Measurements from ENCODE around the gene CYTH3.
"Not testable (repeated sequence)": the region's sequence is repeated elsewhere in the genome, so short reads cannot be mapped to it uniquely, and the experiment has no call there.

Gene CYTH3

GRCh38 chr7:6164491-6164890 is 107.9 kb downstream of the CYTH3 start:
- no peak for DNase-seq

- DNase-seq, result no peak
Observed at GRCh38 chr7:6164010-6164409, 108.4 kb downstream of the CYTH3 start.

GRCh38 chr7:6163402-6163801 is 109.0 kb downstream of the CYTH3 start:
- DNase-seq, result no peak

GRCh38 chr7:6162650-6163366 is 109.6 kb downstream of the CYTH3 start:
- no peak for DNase-seq

DNA sequence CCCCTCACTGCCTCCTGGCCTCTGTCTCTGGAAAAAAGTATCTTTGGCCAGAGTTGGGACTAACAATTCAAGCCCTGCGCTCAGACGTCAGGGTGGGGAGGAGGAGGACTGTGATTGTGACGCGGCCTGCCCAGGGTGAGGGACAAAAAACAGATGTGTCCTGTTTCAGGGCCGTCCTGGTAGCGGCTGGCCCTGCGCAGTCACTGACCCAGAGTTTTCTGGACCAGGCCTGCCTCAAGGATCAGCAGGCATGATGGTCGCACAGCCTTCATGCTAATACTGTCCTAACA is 110.1 kb downstream of the CYTH3 start:
- no peak for DNase-seq

- DNase-seq, result no peak
Observed at GRCh38 chr7:6161463-6162330, 110.7 kb downstream of the CYTH3 start.

- no peak for DNase-seq
Observed at GRCh38 chr7:6160191-6160623, 112.2 kb downstream of the CYTH3 start.

DNA sequence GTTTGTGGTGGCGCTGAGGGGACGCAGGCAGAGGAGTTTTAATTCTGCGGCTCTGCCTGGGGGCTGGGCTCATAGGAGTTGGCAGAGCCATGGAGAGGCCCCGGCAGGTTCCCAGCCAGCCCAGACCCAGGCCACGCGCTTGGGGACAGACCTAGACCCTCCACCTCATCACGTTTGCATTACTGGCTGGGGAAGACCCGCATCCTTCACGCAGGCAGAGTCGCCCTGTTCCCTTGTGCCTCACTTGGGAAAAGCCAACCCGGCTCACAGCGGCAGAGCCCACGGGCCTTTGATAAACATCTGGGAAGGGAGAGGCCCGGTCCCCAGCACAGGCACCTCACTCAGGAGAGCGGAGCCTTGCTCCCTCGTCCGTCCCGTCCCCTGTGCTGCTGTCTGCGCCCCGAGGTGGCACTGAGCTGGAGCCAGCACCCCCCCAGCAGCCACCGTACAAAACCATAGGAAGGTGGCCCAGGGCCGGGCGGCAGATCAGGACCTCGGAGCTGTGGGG is 112.8 kb downstream of the CYTH3 start:
- no peak for DNase-seq

- DNase-seq, result no peak
Observed at GRCh38 chr7:6159097-6159483, 113.3 kb downstream of the CYTH3 start.

GRCh38 chr7:6158424-6159096 is 113.9 kb downstream of the CYTH3 start:
- no peak for DNase-seq

GRCh38 chr7:6157685-6158423 is 114.6 kb downstream of the CYTH3 start:
- no peak for DNase-seq

DNA sequence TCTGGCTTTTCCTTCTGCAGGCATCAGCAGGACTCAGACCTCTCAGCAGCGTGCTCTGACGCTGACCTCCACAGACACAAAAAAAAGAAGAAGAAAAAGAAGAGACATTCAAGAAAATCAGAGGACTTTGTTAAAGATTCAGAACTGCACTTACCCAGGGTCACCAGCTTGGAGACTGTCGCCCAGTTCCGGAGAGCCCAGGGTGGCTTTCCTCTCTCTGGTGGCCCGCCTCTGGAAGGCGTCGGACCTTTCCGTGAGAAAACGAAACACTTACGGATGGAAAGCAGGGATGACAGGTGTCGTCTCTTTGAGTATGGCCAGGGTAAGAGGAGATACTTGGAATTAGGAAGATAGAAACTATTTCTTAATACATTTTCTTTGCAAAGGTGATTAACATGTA is 115.7 kb downstream of the CYTH3 start:
- no peak for DNase-seq

DNA sequence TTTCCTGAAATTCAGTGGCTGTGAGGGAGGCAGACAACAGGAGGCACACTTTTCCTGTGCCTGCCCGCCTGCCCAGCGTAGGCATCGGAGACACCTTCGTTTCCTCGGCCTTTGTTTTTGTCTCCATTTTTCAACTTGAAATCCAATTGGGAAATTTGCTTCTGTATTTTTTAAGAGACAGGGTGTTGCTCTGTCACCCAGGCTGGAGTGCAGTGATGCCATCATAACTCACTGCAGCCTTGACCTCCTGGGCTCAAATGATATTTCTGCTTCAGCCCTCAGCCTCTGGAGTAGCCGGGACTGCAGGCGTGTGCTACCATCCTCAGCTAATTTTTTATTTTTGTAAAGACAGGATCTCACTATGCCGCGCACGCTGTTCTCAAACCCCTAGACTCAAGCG is 116.8 kb downstream of the CYTH3 start:
- DNase-seq, result no peak

- no peak for DNase-seq
Observed at GRCh38 chr7:6154542-6155404, 117.7 kb downstream of the CYTH3 start.

GRCh38 chr7:6153646-6154541 is 118.5 kb downstream of the CYTH3 start:
- DNase-seq, result no peak

DNA sequence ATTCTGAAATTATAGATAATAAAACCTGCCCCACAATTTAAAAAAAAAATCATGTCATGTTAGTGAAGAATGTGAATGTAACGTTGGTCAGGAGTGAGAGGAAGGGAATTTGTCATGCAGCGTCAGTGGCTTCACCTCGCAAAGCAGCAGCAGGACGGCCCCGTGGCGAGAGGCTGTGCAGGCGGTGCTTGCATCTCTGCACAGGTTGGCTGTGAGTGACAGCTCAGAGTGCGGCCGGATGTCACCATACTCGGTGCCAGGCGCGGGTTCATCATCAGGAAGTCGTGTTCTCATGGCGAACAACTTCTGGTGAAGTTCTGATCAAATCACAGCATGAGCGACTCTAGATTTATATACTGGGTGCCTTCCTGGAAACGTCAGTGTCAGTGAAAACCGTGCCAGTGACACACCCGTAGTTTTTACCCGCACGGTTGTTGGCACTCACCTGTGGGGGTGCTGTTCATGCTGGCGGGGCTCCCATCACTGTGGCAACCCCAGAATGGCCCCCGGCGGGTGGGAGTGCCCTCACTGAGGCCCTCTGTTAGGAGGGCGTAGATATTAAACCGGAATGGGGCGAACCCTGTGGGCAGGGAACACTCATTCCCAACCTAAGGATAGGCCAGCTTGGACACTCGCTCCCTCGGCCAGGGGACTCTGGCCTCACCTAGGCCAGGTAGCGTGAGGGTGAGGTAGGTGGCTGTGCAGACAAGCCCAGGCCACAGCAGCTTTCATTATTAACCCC is 120.3 kb downstream of the CYTH3 start:
- no peak for DNase-seq

DNA sequence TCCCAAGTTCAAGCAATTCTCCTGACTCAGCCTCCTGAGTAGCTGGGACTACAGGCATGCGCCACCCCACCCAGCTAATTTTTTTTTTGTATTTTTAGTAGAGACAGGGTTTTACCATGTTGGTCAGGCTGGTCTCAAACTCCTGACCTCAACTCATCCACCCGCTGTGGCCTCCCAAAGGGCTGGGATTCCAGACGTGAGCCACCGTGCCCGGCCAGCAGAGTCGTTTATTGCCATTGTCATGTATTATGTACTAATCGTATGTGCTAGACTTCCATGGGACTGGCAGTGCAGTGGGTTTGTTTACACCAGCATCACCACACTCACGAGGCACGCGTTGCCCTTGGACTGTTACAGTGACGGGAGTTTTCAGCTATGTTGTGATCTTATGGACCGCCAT is 120.9 kb downstream of the CYTH3 start:
- DNase-seq, result not testable (repeated sequence)

DNA sequence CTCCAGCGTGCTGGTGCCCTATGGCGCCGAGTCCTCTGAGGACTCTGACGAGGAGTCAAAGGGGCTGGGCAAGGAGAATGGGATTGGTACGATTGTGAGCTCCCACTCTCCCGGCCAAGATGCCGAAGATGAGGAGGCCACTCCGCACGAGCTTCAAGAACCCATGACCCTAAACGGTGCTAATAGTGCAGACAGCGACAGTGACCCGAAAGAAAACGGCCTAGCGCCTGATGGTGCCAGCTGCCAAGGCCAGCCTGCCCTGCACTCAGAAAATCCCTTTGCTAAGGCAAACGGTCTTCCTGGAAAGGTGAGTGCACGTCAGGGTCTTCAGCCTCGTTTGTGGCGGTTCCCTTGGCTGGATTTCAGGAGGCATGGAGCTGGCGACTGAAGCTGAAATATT is 122.4 kb downstream of the CYTH3 start:
- no peak for DNase-seq

GRCh38 chr7:6148724-6149360 is 123.6 kb downstream of the CYTH3 start:
- no peak for DNase-seq

DNA sequence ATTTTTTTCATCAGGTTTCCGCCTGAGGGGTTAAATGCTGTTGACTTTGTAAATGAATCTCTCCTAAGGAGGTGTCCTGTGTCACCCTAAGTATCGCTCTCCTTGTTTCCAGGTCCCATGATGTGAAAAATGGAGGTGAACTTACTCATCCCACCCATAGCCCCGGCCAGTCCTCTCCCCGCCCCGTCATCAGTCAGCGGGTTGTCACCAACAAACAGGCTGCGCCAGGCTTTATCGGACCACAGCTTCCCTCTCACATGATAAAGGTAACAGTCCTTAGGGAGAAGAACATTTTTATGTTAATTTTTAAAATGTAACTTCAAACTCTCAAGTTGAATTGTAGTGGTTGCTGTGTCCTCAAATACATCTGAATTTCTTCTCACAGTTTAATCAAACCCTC is 124.8 kb downstream of the CYTH3 start:
- DNase-seq, result no peak

Measured in activated naive CD4-positive, alpha-beta T cell (primary cell).